ENCODE measurements around the gene PAPPA. TPM values are rescaled to one million over a fixed set of nuclear protein-coding genes. Genes with fewer than 3 reads are reported as not detected.

PAPPA gene
- total RNA-seq, 1 experiment from 2014 or later: 0.17 TPM

- Mint-ChIP-seq H3K4me1 (peaks cover 20 to 22% of the 10 kb centered on the region in 2 experiments), H3K27ac (no peak overlapping the region), H3K4me3 (no peak overlapping the region), H3K9me3 (no peaks in the 10 kb centered on the region), H3K36me3 (ENCODE audit: insufficient read depth in 1 of 3, low read depth in 3 of 3) (no peaks in the 10 kb centered on the region), H3K27me3 (ENCODE audit: low read depth) (no peaks in the 10 kb centered on the region)
- no peak overlapping the region for H3T11ph ChIP-seq (ENCODE audit: low read length)
- no peak overlapping the region for H2BK20ac ChIP-seq (ENCODE audit: low read depth, low read length, poor library complexity, severe bottlenecking)
- no peaks in the 10 kb centered on the region for H3K79me2 ChIP-seq (ENCODE audit: insufficient read depth, low read length)
- no peak overlapping the region for H2AFZ ChIP-seq (ENCODE audit: low read length)
- no peak overlapping the region for H3K14ac ChIP-seq (ENCODE audit: insufficient read depth, low read length)
- no peaks in the 10 kb centered on the region for H3K9me3 ChIP-seq (ENCODE audit: control insufficient read depth, low read depth, low read length)
- no CpG with 5 or more reads among the region's 1 CpG for WGBS (ENCODE audit: extremely low coverage, insufficient read length, low lambda C conversion rate)
- H3K4me2 ChIP-seq (ENCODE audit: insufficient read depth, insufficient read length, low read length): no peak overlapping the region
- no peak overlapping the region for H2BK12ac ChIP-seq (ENCODE audit: insufficient read length, low read depth, low read length)
- H4K91ac ChIP-seq (ENCODE audit: insufficient read length, low read depth, low read length): no peak overlapping the region
- no peak overlapping the region for H3K23ac ChIP-seq (ENCODE audit: insufficient read length, low read depth, low read length)
- no peak overlapping the region for H3K4ac ChIP-seq (ENCODE audit: low read depth, low read length)
- H2BK15ac ChIP-seq (ENCODE audit: low read depth, low read length): no peak overlapping the region
- no peaks in the 10 kb centered on the region for H4K20me1 ChIP-seq (ENCODE audit: control insufficient read depth, insufficient read depth, insufficient read length)
- H3K9ac ChIP-seq (ENCODE audit: extremely low read depth, insufficient read length, low read length): no peak overlapping the region
- H3K79me1 ChIP-seq (ENCODE audit: insufficient read depth, low read depth, low read length, poor library complexity, severe bottlenecking): no peaks in the 10 kb centered on the region
- H3K56ac ChIP-seq (ENCODE audit: insufficient read length, low read depth, low read length): no peak overlapping the region
- no peaks in the 10 kb centered on the region for H3K27me3 ChIP-seq (ENCODE audit: insufficient read depth, low read length)
- no peak overlapping the region for H4K5ac ChIP-seq (ENCODE audit: insufficient read length, low read depth, low read length)
- TF ChIP-seq CTCF (conservative IDR thresholded peaks at IDR 0.05): no peak
- H2BK5ac ChIP-seq (ENCODE audit: insufficient read length, low read length): no peak overlapping the region
- no peaks in the 10 kb centered on the region for H3K23me2 ChIP-seq (ENCODE audit: insufficient read length, low read depth, low read length, poor library complexity, severe bottlenecking)
- peaks cover 2% of the 10 kb centered on the region; the same call in 1 of the 2 replicates for H3K4me1 ChIP-seq (ENCODE audit: insufficient read depth, low read length)
- H4K8ac ChIP-seq (replicated peaks; ENCODE audit: insufficient read length, low read depth, low read length): no peak overlapping the region
- no peak overlapping the region for H2AK5ac ChIP-seq (ENCODE audit: insufficient read length, low read length)
- no peak overlapping the region for H3K18ac ChIP-seq (ENCODE audit: insufficient read length, low read depth, low read length)
- no peak for DNase-seq
- H2BK120ac ChIP-seq (ENCODE audit: low read depth, low read length, poor library complexity, severe bottlenecking): no peak overlapping the region
- H3K27ac ChIP-seq (ENCODE audit: insufficient read length, low read depth, low read length): no peak overlapping the region
Measured at GRCh38 chr9:116209414-116210116, 56.0 kb downstream of the PAPPA start.

Data from H9 (cell line).